Measurements from ENCODE around the gene USPL1.

GRCh38 chr13:30605052-30605451 lies 12.7 kb upstream of the USPL1 start:
- TF ChIP-seq CTCF (IDR thresholded peaks at IDR 0.05) (no peak), POLR2A (IDR thresholded peaks at IDR 0.05) (no peak)

All from testis (tissue), 2 donors.